GM10266 (cell line): ENCODE measurements around the gene PREX1.

Experiments used
- DNase-seq: peaks from one replicate; pipeline ENCODE4 v3.0.0; 2012; ENCODE audit errors: extremely low spot score
- TF ChIP-seq, protein P1 (sequence below): IDR thresholded peaks from 2 replicates; pipeline ENCODE4 v1.5.1; 2012; ENCODE audit warnings: mild to moderate bottlenecking, low read depth; ENCODE audit not compliant: control insufficient read depth, insufficient read depth; ENCODE audit errors: missing control alignments

PREX1 gene

DNA sequence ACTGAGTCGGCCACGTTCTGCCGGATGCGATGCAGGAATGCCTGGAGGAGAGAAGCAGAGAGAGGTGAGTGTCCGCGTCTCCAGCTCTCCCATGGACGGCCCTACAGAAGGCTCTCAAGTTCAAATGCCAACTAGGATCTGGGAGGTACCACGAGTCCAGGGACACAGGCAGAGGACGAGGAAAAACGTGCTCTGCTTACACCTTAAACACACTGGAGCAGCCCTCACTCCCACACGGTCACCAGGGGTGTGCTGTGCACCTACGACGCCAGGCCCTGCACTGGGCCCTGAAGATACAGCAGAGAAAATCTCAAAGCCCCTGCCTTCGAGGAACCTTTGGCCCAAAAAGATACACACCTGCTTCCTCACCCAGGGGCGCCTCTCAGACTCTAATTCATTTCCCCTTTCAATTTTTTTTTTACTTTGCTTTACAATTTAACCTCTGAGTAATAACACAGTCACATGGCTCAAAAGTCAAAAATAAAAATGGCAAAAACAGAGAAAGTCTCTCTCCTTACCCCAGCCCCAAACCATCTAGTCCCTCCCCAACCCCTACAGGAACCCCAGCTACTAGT lies 79.9 kb downstream of the PREX1 start:
- no peak for DNase-seq
- TF ChIP-seq, protein P1, sequence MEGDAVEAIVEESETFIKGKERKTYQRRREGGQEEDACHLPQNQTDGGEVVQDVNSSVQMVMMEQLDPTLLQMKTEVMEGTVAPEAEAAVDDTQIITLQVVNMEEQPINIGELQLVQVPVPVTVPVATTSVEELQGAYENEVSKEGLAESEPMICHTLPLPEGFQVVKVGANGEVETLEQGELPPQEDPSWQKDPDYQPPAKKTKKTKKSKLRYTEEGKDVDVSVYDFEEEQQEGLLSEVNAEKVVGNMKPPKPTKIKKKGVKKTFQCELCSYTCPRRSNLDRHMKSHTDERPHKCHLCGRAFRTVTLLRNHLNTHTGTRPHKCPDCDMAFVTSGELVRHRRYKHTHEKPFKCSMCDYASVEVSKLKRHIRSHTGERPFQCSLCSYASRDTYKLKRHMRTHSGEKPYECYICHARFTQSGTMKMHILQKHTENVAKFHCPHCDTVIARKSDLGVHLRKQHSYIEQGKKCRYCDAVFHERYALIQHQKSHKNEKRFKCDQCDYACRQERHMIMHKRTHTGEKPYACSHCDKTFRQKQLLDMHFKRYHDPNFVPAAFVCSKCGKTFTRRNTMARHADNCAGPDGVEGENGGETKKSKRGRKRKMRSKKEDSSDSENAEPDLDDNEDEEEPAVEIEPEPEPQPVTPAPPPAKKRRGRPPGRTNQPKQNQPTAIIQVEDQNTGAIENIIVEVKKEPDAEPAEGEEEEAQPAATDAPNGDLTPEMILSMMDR: no peak

DNA sequence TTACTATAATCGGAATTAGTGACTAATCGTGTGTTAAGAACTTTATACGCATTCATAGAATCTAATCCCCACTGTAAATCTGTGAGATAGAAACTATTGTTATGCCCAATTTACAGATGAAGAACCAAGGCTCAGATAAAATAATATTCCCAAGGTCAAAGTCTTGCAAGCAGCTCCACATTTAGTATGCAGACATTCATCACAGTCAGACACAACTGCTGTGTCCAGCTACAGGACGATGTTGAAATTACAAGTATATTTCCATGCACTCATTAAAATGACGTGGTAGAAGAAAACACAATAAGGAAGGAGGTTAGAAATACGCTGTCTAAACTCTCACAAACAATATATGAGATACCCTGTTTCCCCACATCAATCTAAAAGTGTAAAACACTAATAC lies 82.5 kb downstream of the PREX1 start:
- DNase-seq: no peak
- TF ChIP-seq, protein P1: no peak

DNA sequence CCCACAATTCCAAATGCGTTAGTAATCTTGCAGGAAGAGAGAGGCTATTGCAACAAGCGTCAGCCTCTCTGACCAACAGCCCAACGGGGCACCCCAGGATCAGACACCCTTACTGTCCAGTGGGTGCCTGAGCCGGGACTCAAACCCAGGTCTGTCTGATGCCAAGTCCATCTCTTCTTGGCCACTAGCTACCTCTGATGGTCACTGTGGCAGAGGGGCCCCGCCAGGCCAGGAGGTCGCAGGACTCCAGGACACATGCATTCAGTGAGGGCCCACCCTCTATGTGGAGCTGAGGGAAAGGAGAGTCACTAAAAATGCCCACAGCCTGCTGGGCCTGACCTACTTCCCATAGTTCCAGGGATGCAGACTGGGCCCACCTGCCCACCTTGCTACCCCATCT lies 83.3 kb downstream of the PREX1 start:
- TF ChIP-seq, protein P1: no peak
- no peak for DNase-seq

DNA sequence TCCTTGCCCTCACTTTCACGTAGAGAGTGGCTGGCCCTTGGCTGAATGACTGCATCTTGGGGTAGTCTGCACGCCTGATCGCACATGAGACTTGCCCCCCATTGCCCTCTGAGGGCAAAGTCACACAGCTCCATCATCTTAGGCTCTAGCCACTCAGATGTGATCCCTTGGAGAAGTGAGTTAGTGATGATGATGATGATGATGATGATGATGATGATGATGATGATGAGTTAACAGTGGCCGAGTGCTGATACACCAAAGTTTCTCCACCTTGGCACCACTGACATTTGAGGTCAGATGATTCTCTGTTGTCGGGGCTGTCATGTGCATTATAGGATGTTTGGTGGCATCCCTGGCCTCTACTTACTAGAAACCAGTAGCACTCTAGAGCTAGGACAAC lies 84.0 kb downstream of the PREX1 start:
- no peak for DNase-seq
- TF ChIP-seq, protein P1: no peak

DNA sequence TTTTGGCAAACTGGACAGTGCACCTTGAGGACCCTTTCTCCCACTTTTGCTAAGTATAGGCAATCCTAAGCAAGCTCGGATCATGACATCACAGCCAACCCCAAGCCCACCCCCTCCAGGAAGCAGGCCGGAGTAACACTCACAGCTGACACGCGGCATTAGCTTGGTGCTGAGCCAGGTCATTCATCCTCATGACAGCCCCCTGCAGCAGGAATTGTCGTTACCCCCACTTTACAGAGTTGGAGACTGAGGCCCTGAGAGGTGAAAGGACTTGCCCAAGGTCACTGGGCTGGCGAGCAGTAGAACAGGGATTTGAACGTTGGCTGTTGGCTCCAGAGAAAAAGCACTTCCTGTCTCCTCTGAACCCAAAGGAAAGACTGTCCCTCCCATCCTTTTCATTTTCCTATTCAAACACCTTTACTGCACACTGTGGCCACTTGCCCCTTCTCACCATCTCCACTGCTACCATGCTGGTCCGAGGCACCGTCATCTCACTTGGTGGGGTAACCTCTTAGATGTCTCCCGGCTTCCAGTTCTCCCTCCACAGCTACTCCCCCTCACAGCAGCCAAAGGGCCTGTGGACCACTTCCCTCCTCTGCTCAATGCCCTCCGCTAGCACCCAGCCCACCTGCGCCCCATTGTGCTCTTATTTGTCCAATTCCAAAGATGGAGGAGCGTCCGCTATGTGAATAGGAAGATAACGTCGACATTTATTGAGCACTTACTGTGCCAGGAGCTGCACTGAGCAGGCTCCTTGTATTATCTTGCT lies 84.7 kb downstream of the PREX1 start:
- TF ChIP-seq, protein P1: no peak
- DNase-seq: no peak

DNA sequence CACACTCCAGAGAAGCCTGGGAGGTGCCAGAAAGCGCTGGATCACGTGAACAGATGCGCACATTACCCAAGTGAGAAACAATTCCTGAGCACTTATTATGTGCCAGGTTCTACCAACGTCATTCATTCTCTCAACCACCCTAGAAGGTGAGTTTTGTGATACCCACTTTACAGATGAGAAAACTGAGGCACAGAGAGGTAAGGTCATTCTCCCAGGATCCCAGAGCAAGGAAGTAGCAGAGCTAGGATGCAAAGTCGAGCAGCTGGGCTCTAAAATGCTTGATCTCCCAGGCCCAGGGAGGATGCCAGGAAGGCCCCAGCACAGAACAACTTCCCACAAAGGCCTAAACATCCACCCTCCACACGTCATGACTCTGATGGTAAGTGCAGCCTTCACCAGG lies 85.6 kb downstream of the PREX1 start:
- TF ChIP-seq, protein P1: no peak
- DNase-seq: no peak

DNA sequence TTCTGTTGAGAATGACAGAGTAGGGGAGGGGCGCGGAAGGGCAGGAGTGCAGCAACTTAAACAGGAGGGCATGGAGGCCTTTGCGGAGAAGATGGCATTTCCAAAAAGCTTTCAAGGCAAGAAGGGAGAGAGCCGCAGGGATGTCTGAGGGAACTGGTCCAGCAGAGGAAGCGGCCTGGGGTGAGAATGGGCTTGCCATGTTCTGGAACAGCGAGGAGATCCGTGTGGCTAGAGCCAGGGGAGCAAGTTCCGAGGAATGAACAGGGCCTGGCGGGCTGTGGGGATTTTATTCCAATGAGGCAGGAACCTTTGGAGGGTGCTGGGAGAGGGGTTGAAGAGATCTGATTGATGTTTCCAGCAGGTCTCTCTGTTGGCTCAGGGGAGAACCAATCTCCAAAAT lies 86.1 kb downstream of the PREX1 start:
- TF ChIP-seq, protein P1: no peak
- DNase-seq: no peak
